CD14-positive monocyte (primary cell): Measurements from ENCODE around the gene GLP1R. TPM values are rescaled to one million over a fixed set of nuclear protein-coding genes. Genes with fewer than 3 reads are reported as not detected.

Experiments
- DNase-seq, 3 donors: peaks; one replicate each; pipeline ENCODE4 v3.0.0-alpha.2; 2011 to 2022
- H2AFZ ChIP-seq: 2 replicates; pipeline ENCODE4 v1.6.0; 2012; ENCODE audit warnings: mild to moderate bottlenecking, low read depth, low read length, inconsistent platforms; ENCODE audit not compliant: insufficient read depth, poor library complexity, severe bottlenecking
- H3K27ac ChIP-seq, 2 donors: 1 replicate in 1 of 2; 2 replicates in 1 of 2; pipeline ENCODE4 v1.5.1; 2012 to 2013; ENCODE audit warnings: low read length in 2 of 2, control low read depth in 1 of 2, inconsistent platforms in 1 of 2, low read depth in 1 of 2, mild to moderate bottlenecking in 1 of 2
- H3K27me3 ChIP-seq, 2 donors: one replicate each; pipeline versions ENCODE4 v1.6.0 to v1.6.1; 2011 to 2013; ENCODE audit warnings: low read length in 2 of 2; ENCODE audit not compliant: control insufficient read depth in 2 of 2, insufficient read depth in 2 of 2
- H3K36me3 ChIP-seq, 2 donors: replicated peaks in 1 of 2; 1 replicate in 1 of 2; 2 replicates in 1 of 2; pipeline versions ENCODE4 v1.5.1 to v1.6.1; 2012 to 2013; ENCODE audit warnings: low read length in 2 of 2, control low read depth in 1 of 2, inconsistent platforms in 1 of 2, mild to moderate bottlenecking in 1 of 2; ENCODE audit not compliant: insufficient read depth in 2 of 2, control insufficient read depth in 1 of 2
- H3K4me1 ChIP-seq, 2 donors: 1 replicate in 1 of 2; 2 replicates in 1 of 2; pipeline versions ENCODE4 v1.5.1 to v1.6.1; 2012 to 2013; ENCODE audit warnings: low read length in 2 of 2, control low read depth in 1 of 2, inconsistent platforms in 1 of 2, mild to moderate bottlenecking in 1 of 2, moderate library complexity in 1 of 2; ENCODE audit not compliant: insufficient read depth in 2 of 2, control insufficient read depth in 1 of 2
- H3K4me2 ChIP-seq: replicated peaks from 2 replicates; pipeline ENCODE3; 2012; ENCODE audit warnings: low read length, moderate library complexity, mild to moderate bottlenecking; ENCODE audit not compliant: poor library complexity, severe bottlenecking; ENCODE audit errors: extremely low read depth
- H3K4me3 ChIP-seq, 3 experiments: fragments of 200-600 bp in 1 of 3; sonication (generic) in 1 of 3; replicated peaks in 1 of 3; 1 replicate in 2 of 3; 2 replicates in 1 of 3; pipeline ENCODE4 v1.5.1; 2011 to 2013; ENCODE audit warnings: low read length in 3 of 3, mild to moderate bottlenecking in 3 of 3, control low read depth in 2 of 3, low read depth in 2 of 3, inconsistent platforms in 1 of 3, moderate library complexity in 1 of 3
- H3K79me2 ChIP-seq: 2 replicates; pipeline ENCODE4 v1.6.0; 2012; ENCODE audit warnings: mild to moderate bottlenecking, control low read depth, inconsistent platforms, low read length, moderate library complexity; ENCODE audit not compliant: insufficient read depth
- H3K9ac ChIP-seq: 2 replicates; pipeline ENCODE4 v1.6.0; 2017; ENCODE audit warnings: low read length, mild to moderate bottlenecking; ENCODE audit not compliant: insufficient read depth, poor library complexity, severe bottlenecking
- H3K9me3 ChIP-seq, 2 donors: replicated peaks in 1 of 2; 1 replicate in 1 of 2; 2 replicates in 1 of 2; pipeline versions ENCODE4 v1.5.1 to v1.6.1; 2012 to 2013; ENCODE audit warnings: low read length in 2 of 2, control low read depth in 1 of 2; ENCODE audit not compliant: control insufficient read depth in 1 of 2, insufficient read depth in 1 of 2
- H4K20me1 ChIP-seq: 2 replicates; pipeline ENCODE4 v1.6.0; 2012; ENCODE audit warnings: mild to moderate bottlenecking, low read length, control low read depth, moderate library complexity; ENCODE audit not compliant: insufficient read depth
- H3K27ac Mint-ChIP-seq, 7 donors: one replicate each; pipeline ENCODE4 v1.8.0; 2020; ENCODE audit warnings: mild to moderate bottlenecking in 7 of 7, mixed read lengths in 7 of 7, moderate library complexity in 6 of 7, inconsistent platforms in 2 of 7
- H3K27me3 Mint-ChIP-seq, 3 donors: one replicate each; pipeline ENCODE4 v1.8.0; 2021 to 2022; ENCODE audit warnings: low read depth in 3 of 3, mild to moderate bottlenecking in 3 of 3, mixed read lengths in 3 of 3, moderate library complexity in 3 of 3, inconsistent platforms in 1 of 3
- H3K36me3 Mint-ChIP-seq, 2 donors: one replicate each; pipeline ENCODE4 v1.8.0; 2020; ENCODE audit warnings: mixed read lengths in 2 of 2, inconsistent platforms in 1 of 2, mild to moderate bottlenecking in 1 of 2
- H3K4me1 Mint-ChIP-seq: one replicate; pipeline ENCODE4 v1.8.0; 2020; ENCODE audit warnings: mild to moderate bottlenecking, mixed read lengths
- H3K4me3 Mint-ChIP-seq, 2 donors: one replicate each; pipeline ENCODE4 v1.8.0; 2020; ENCODE audit warnings: mild to moderate bottlenecking in 2 of 2, mixed read lengths in 2 of 2, moderate library complexity in 1 of 2
- H3K9me3 Mint-ChIP-seq, 7 donors: one replicate each; pipeline ENCODE4 v1.8.0; 2020 to 2022; ENCODE audit warnings: mixed read lengths in 7 of 7, mild to moderate bottlenecking in 6 of 7, moderate library complexity in 6 of 7, inconsistent platforms in 2 of 7
- CTCF ChIP-seq: fragments of 200-600 bp; IDR thresholded peaks from one replicate; pipeline ENCODE4 v1.8.0; 2022; ENCODE audit warnings: antibody characterized with exemption, mild to moderate bottlenecking
- WGBS: methylation state at CpG from one replicate; pipeline ENCODE4 v1.1.5; 2013; ENCODE audit warnings: missing lambda C conversion rate; ENCODE audit not compliant: insufficient coverage; 5-methylcytosine and 5-hydroxymethylcytosine counted together
- intact Hi-C, 2 donors: fragments of 100-400 bp; cut with micrococcal nuclease; formaldehyde crosslinking; loops; one replicate each; pipeline versions ENCODE4 v1.15.0 to v1.15.1; 2023
- polyA plus RNA-seq, 3 donors: library from polyadenylated mRNA; depleted of rRNA in 1 of 3; unstranded in 2 of 3; stranded (reverse) in 1 of 3; fragments of 300-500 nt in 2 of 3; fragments of >200 nt in 1 of 3; fragmentation: Illumina TruSeq in 2 of 3; gene quantifications; 1 replicate in 2 of 3; 2 replicates in 1 of 3; pipeline ENCODE4 v1.2.3, GENCODE V29; 2012 to 2021

The GLP1R gene
- polyA plus RNA-seq, 3 donors: not detected

- Histone ChIP-seq H3K9me3 (no peaks in the 10 kb centered on the region), H3K27ac (no peak overlapping the region), H3K4me1 (peaks cover 12 to 15% of the 10 kb centered on the region in 2 donors), H3K9ac (no peak overlapping the region), H3K4me2 (no peak overlapping the region), H3K79me2 (no peaks in the 10 kb centered on the region), H3K27me3 (no peaks in the 10 kb centered on the region), H4K20me1 (no peaks in the 10 kb centered on the region), H3K4me3 (no peak overlapping the region), H3K36me3 (no peaks in the 10 kb centered on the region), H2AFZ (no peak overlapping the region)
- H3K9me3 Mint-ChIP-seq: peaks cover 0 to 4% (median 0%) of the 10 kb centered on the region in 7 donors
- intact Hi-C loops: no loop called here
- DNase-seq: no peak
- no peak for TF ChIP-seq CTCF
- H3K36me3 Mint-ChIP-seq: no peaks in the 10 kb centered on the region
- no peak overlapping the region for H3K4me3 Mint-ChIP-seq
- H3K27me3 Mint-ChIP-seq: peaks cover 0 to 12% (median 5%) of the 10 kb centered on the region in 3 donors
- H3K27ac Mint-ChIP-seq: no peak overlapping the region
- no CpG with 5 or more reads among the region's 4 CpGs for WGBS
- peaks cover 13% of the 10 kb centered on the region for H3K4me1 Mint-ChIP-seq
Measured at GRCh38 chr6:39118921-39119320, 70.3 kb downstream of the GLP1R start.

DNA sequence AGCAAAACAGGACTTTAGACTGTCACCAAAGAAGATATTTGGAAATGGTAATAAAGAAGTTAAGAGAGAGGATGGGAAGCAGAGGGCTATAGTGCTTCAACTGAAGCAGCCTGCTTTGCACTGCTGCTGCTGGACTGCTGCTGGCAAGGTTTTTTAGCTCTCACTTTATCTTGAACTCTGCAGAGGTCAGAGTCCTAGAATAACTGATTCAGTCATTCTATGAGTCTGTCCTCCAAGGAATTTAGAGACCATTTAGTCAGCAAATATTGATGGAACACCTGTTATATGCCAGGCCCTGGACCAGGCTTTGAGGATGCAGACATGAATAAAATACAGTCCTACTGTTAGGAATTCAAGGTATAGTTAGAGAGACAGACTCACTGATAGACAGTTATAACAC lies 75.5 kb downstream of the GLP1R start:
- Histone ChIP-seq H3K4me3 (no peak overlapping the region), H3K36me3 (no peaks in the 10 kb centered on the region), H2AFZ (no peak overlapping the region), H3K9me3 (no peaks in the 10 kb centered on the region), H3K9ac (no peak overlapping the region), H3K27me3 (no peaks in the 10 kb centered on the region), H3K27ac (no peak overlapping the region), H3K4me1 (no peaks in the 10 kb centered on the region), H3K79me2 (no peaks in the 10 kb centered on the region), H4K20me1 (no peaks in the 10 kb centered on the region), H3K4me2 (no peak overlapping the region)
- no peak overlapping the region for H3K4me3 Mint-ChIP-seq
- no peaks in the 10 kb centered on the region for H3K4me1 Mint-ChIP-seq
- H3K27me3 Mint-ChIP-seq: peaks cover 2 to 17% (median 13%) of the 10 kb centered on the region in 3 donors
- DNase-seq: no peak
- no peak overlapping the region for H3K27ac Mint-ChIP-seq
- intact Hi-C loops: no loop called here
- peaks cover 0 to 4% (median 0%) of the 10 kb centered on the region in 7 donors for H3K9me3 Mint-ChIP-seq
- H3K36me3 Mint-ChIP-seq: no peaks in the 10 kb centered on the region
- no peak for TF ChIP-seq CTCF
